Endothelial cell of umbilical vein (primary cell): Measurements from ENCODE around the gene TFDP2. TPM values are rescaled to one million over a fixed set of nuclear protein-coding genes. Genes with fewer than 3 reads are reported as not detected.

ENCODE experiments used
- BruUV-seq: library from RNA; stranded (reverse); fragments of 400-500 nt; replicated peaks from 2 replicates; lab custom pipeline; 2021; lab: Mats Ljungman, UMichigan
- CTCF ChIA-PET: fragments of 300-600, 350-600 bp; sonication (Branson Sonifier 250); formaldehyde crosslinking; loops from one replicate; lab custom pipeline; 2021; ENCODE audit warnings: antibody characterized with exemption, inconsistent platforms; lab: Charles Lee
- POLR2A ChIA-PET: fragments of 300-600, 350-600 bp; sonication (Branson Sonifier 250); formaldehyde crosslinking; loops from one replicate; lab custom pipeline; 2021; ENCODE audit warnings: antibody characterized with exemption, inconsistent platforms; lab: Charles Lee
- DNase-seq: peaks from one replicate; pipeline ENCODE4 v3.0.0-alpha.2; 2011; ENCODE audit warnings: low read depth, low spot score
- FAIRE-seq: peaks from 2 replicates; lab custom pipeline; 2011; peaks lifted over from hg19 to GRCh38; lab: Jason Lieb, UNC
- H2AFZ ChIP-seq: 2 replicates; pipeline ENCODE4 v1.6.0; 2012; ENCODE audit warnings: low read depth, low read length, control low read depth, inconsistent platforms
- H3K27ac ChIP-seq: 2 replicates; pipeline ENCODE4 v1.5.1; 2011; ENCODE audit warnings: low read depth, mild to moderate bottlenecking, control low read depth, low read length, moderate library complexity; ENCODE audit not compliant: insufficient read depth
- H3K27me3 ChIP-seq, 2 experiments: 2 replicates each; pipeline versions ENCODE4 v1.6.0 to v1.6.1; 2011; ENCODE audit warnings: low read length in 2 of 2, mixed read lengths in 1 of 2; ENCODE audit not compliant: control insufficient read depth in 2 of 2, insufficient read depth in 2 of 2
- H3K36me3 ChIP-seq, 2 experiments: 2 replicates in 1 of 2; 3 replicates in 1 of 2; pipeline ENCODE4 v1.5.1; 2011; ENCODE audit warnings: low read length in 2 of 2, mild to moderate bottlenecking in 1 of 2, moderate library complexity in 1 of 2; ENCODE audit not compliant: control insufficient read depth in 2 of 2, insufficient read depth in 2 of 2; ENCODE audit errors: extremely low read depth in 1 of 2
- H3K4me1 ChIP-seq: 3 replicates; pipeline ENCODE4 v1.5.1; 2011; ENCODE audit warnings: mild to moderate bottlenecking, low read length; ENCODE audit not compliant: control insufficient read depth, insufficient read depth; ENCODE audit errors: extremely low read depth
- H3K4me2 ChIP-seq: 2 replicates; pipeline ENCODE4 v1.6.1; 2011; ENCODE audit warnings: low read length, control low read depth, mixed read lengths; ENCODE audit not compliant: insufficient read depth
- H3K4me3 ChIP-seq, 3 experiments: fragments of 200-600 bp in 1 of 3; sonication (generic), shearing (Covaris generic) in 1 of 3; replicated peaks in 1 of 3; 2 replicates each; pipeline ENCODE4 v1.5.1; 2011 to 2016; ENCODE audit warnings: control low read depth in 3 of 3, low read length in 3 of 3, mild to moderate bottlenecking in 2 of 3, inconsistent platforms in 1 of 3, low read depth in 1 of 3, moderate library complexity in 1 of 3; ENCODE audit not compliant: insufficient read depth in 1 of 3
- H3K79me2 ChIP-seq: 2 replicates; pipeline ENCODE4 v1.6.0; 2012; ENCODE audit warnings: low read length, inconsistent platforms; ENCODE audit not compliant: control insufficient read depth, insufficient read depth
- H3K9ac ChIP-seq: replicated peaks from 2 replicates; pipeline ENCODE3; 2011; ENCODE audit warnings: low read length, control low read depth; ENCODE audit not compliant: insufficient read depth; ENCODE audit errors: extremely low read depth
- H3K9me1 ChIP-seq: replicated peaks from 3 replicates; pipeline ENCODE4 v1.6.0; 2011; ENCODE audit warnings: mild to moderate bottlenecking, low read length; ENCODE audit not compliant: control insufficient read depth, insufficient read depth; ENCODE audit errors: extremely low read depth
- H3K9me3 ChIP-seq: replicated peaks from 2 replicates; pipeline ENCODE4 v1.5.1; 2012; ENCODE audit warnings: low read length, inconsistent platforms; ENCODE audit not compliant: control insufficient read depth, insufficient read depth
- H4K20me1 ChIP-seq: replicated peaks from 2 replicates; pipeline ENCODE3; 2011; ENCODE audit warnings: mild to moderate bottlenecking, low read length; ENCODE audit not compliant: control insufficient read depth, insufficient read depth; ENCODE audit errors: extremely low read depth
- EZH2 ChIP-seq: IDR thresholded peaks from 2 replicates; pipeline ENCODE4 v1.6.1; 2012; ENCODE audit warnings: borderline replicate concordance, low read depth, mild to moderate bottlenecking, moderate library complexity, low read length, inconsistent platforms; ENCODE audit not compliant: severe bottlenecking
- FOS ChIP-seq: IDR thresholded peaks from 2 replicates; pipeline ENCODE4 v1.6.1; 2011; ENCODE audit warnings: mild to moderate bottlenecking, low read length, moderate library complexity, borderline replicate concordance; ENCODE audit not compliant: insufficient read depth
- GATA2 ChIP-seq: IDR thresholded peaks from 2 replicates; pipeline ENCODE4 v1.7.0; 2011; ENCODE audit warnings: low read depth, mild to moderate bottlenecking, moderate library complexity, mixed read lengths, low read length; ENCODE audit not compliant: insufficient read length, insufficient read depth
- JUN ChIP-seq: IDR thresholded peaks from 2 replicates; pipeline ENCODE4 v1.6.1; 2011; ENCODE audit warnings: borderline replicate concordance, low read depth; ENCODE audit not compliant: insufficient read length, insufficient read depth
- MYC ChIP-seq: IDR thresholded peaks from one replicate; pipeline ENCODE4 v1.6.1; 2011; ENCODE audit warnings: mild to moderate bottlenecking, low read depth, low read length
- POLR2A ChIP-seq: IDR thresholded peaks from 2 replicates; pipeline ENCODE4 v1.6.1; 2012; ENCODE audit warnings: low read depth, mild to moderate bottlenecking, control low read depth, low read length
- POLR2AphosphoS5 ChIP-seq: IDR thresholded peaks from 2 replicates; pipeline ENCODE4 v1.6.1; 2012; ENCODE audit warnings: low read depth, mild to moderate bottlenecking, control low read depth, low read length, moderate library complexity; ENCODE audit not compliant: insufficient read depth
- dilution Hi-C: fragments of 300-500 bp; cut with MboI; formaldehyde crosslinking; loops from one replicate; pipeline ENCODE4 v1.15.0; 2019; ENCODE audit warnings: low sequenced_read_pairs; ENCODE audit not compliant: extremely low pct_ligation_motif_present
- intact Hi-C: fragments of 100-400 bp; cut with micrococcal nuclease; formaldehyde crosslinking; loops from one replicate; pipeline ENCODE4 v1.10.0; 2022
- polyA plus RNA-seq, 4 experiments: library from polyadenylated mRNA; depleted of rRNA in 3 of 4; stranded (reverse) in 3 of 4; unstranded in 1 of 4; fragments of >200 nt; gene quantifications; 2 replicates each; pipeline versions ENCODE4 v1.2.1 to v1.2.3, GENCODE V29; 2011 to 2012; ENCODE audit warnings: missing spikeins in 1 of 4
- total RNA-seq: library from RNA; stranded (reverse); gene quantifications from 2 replicates; pipeline ENCODE4 v1.2.3, GENCODE V29; 2021
- TF ChIP-seq, protein P1 (sequence below), 2 donors: IDR thresholded peaks; 1 replicate in 1 of 2; 2 replicates in 1 of 2; pipeline ENCODE4 v1.5.1; 2011; ENCODE audit warnings: low read length in 2 of 2, mild to moderate bottlenecking in 2 of 2, moderate library complexity in 2 of 2, control low read depth in 1 of 2, inconsistent platforms in 1 of 2, low read depth in 1 of 2; ENCODE audit not compliant: insufficient read depth in 1 of 2; ENCODE audit errors: extremely low read depth in 1 of 2
- TF ChIP-seq, protein P2 (sequence below): IDR thresholded peaks from 2 replicates; pipeline ENCODE4 v1.6.1; 2011; ENCODE audit not compliant: insufficient read depth, insufficient read length

Gene TFDP2
- total and polyA plus RNA-seq, 2 donors (not counting 3 experiments of a cell fraction or from before 2014, with no cell fraction given) = 8.5 to 21.5 TPM

DNA sequence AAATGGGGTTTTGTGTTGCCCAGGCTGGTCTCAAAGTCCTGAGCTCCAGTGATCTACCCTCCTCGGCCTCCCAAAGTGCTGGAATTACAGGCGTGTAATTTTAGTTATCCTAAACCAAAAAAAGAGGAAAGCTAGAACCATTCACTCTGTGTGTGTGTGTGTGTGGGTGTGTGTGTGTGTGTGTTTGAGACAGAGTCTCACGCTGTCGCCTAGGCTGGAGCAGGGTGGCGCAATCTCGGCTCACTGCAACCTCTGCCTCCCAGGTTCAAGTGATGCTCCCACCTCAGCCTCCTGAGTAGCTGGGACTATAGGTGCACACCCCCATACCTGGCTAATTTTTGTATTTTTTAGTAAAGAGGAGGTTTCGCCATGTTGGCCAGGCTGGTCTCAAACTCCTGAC lies 84.0 kb downstream of the TFDP2 start:
- dilution Hi-C loops (no loop called here), intact Hi-C loops (no loop called here)
- H3K9ac ChIP-seq = no peak overlapping the region
- TF ChIP-seq GATA2 = no peak
- H3K79me2 ChIP-seq = no peaks in the 10 kb centered on the region
- no peak overlapping the region for H3K4me3 ChIP-seq
- POLR2A ChIA-PET = no interaction called here
- no peak overlapping the region for H2AFZ ChIP-seq
- no peaks in the 10 kb centered on the region for H3K9me3 ChIP-seq
- no peaks in the 10 kb centered on the region for H3K27me3 ChIP-seq
- CTCF ChIA-PET = no interaction called here
- no peaks in the 10 kb centered on the region for H3K36me3 ChIP-seq
- no TSS peak for BruUV-seq
- no peak overlapping the region for H3K4me2 ChIP-seq
- no peaks in the 10 kb centered on the region for H3K4me1 ChIP-seq
- H4K20me1 ChIP-seq = no peaks in the 10 kb centered on the region
- DNase-seq (no peak), FAIRE-seq (no peak)
- H3K9me1 ChIP-seq = no peaks in the 10 kb centered on the region
- H3K27ac ChIP-seq = no peak overlapping the region

DNA sequence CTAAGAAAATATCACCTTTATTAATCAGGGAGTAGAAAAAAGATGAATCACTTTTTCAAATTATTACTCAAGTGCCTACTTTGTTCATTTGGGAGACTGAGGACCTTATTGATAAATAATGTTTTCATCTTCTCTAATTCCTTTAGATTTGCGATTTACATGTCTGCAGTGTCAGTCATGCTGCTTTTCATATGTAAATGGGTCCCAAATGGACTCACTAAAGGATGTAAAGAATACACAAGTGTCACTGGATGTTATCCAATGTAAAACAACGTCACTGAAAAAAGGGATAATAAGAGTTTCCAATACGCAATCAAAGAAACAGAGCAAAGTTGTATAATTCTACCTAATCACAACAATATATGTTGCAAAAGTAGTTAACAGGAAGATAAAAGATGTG lies 84.9 kb downstream of the TFDP2 start:
- Histone ChIP-seq H3K4me3 (no peak overlapping the region), H3K9me1 (no peaks in the 10 kb centered on the region), H3K4me2 (no peak overlapping the region), H2AFZ (no peak overlapping the region), H3K4me1 (no peaks in the 10 kb centered on the region), H4K20me1 (no peaks in the 10 kb centered on the region), H3K79me2 (no peaks in the 10 kb centered on the region), H3K36me3 (no peaks in the 10 kb centered on the region), H3K9me3 (no peaks in the 10 kb centered on the region), H3K27me3 (no peaks in the 10 kb centered on the region), H3K9ac (no peak overlapping the region), H3K27ac (no peak overlapping the region)
- ChIA-PET POLR2A (no interaction called here), CTCF (no interaction called here)
- no TSS peak for BruUV-seq
- dilution Hi-C loops = no loop called here
- FAIRE-seq (no peak), DNase-seq (no peak)
- no peak for TF ChIP-seq POLR2AphosphoS5
- TF ChIP-seq JUN = no peak
- TF ChIP-seq, protein P1, sequence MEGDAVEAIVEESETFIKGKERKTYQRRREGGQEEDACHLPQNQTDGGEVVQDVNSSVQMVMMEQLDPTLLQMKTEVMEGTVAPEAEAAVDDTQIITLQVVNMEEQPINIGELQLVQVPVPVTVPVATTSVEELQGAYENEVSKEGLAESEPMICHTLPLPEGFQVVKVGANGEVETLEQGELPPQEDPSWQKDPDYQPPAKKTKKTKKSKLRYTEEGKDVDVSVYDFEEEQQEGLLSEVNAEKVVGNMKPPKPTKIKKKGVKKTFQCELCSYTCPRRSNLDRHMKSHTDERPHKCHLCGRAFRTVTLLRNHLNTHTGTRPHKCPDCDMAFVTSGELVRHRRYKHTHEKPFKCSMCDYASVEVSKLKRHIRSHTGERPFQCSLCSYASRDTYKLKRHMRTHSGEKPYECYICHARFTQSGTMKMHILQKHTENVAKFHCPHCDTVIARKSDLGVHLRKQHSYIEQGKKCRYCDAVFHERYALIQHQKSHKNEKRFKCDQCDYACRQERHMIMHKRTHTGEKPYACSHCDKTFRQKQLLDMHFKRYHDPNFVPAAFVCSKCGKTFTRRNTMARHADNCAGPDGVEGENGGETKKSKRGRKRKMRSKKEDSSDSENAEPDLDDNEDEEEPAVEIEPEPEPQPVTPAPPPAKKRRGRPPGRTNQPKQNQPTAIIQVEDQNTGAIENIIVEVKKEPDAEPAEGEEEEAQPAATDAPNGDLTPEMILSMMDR (IDR thresholded peaks at IDR 0.05; ENCODE audit: extremely low read depth in 1 of 2, insufficient read depth in 1 of 2, low read depth in 1 of 2, low read length in 2 of 2) = no peak
- TF ChIP-seq POLR2A = no peak
- TF ChIP-seq, protein P2, sequence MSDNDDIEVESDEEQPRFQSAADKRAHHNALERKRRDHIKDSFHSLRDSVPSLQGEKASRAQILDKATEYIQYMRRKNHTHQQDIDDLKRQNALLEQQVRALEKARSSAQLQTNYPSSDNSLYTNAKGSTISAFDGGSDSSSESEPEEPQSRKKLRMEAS = no peak
- TF ChIP-seq EZH2 = no peak
- TF ChIP-seq MYC = no peak
- TF ChIP-seq FOS = no peak
- no peak for TF ChIP-seq GATA2
- intact Hi-C loops = no loop called here
